Neural cell (in vitro differentiated cells): ENCODE data around the gene CSPG4. TPM values are rescaled to one million over a fixed set of nuclear protein-coding genes. Genes with fewer than 3 reads are reported as not detected.

Source experiments
- H2AFZ ChIP-seq: fragments of 200-600, 300-800 bp; sonication (generic), shearing (Covaris generic); 2 replicates; pipeline ENCODE4 v1.6.0; 2014; ENCODE audit warnings: low read depth, mild to moderate bottlenecking, antibody characterized with exemption, low read length, moderate library complexity
- H3F3A ChIP-seq: fragments of 200-600 bp; shearing (Covaris generic); 2 replicates; pipeline ENCODE4 v1.6.1; 2016; ENCODE audit warnings: mild to moderate bottlenecking, moderate library complexity, mixed read lengths, antibody characterized with exemption, low read length; ENCODE audit not compliant: insufficient read depth, poor library complexity, severe bottlenecking
- H3K27ac ChIP-seq: fragments of 200-600, 300-800 bp; sonication (generic), shearing (Covaris generic); 2 replicates; pipeline ENCODE4 v1.5.1; 2014; ENCODE audit warnings: mild to moderate bottlenecking, low read length, moderate library complexity
- H3K27me3 ChIP-seq: fragments of 300-800, 200-600 bp; sonication (generic), shearing (Covaris generic); 2 replicates; pipeline ENCODE4 v1.6.0; 2014; ENCODE audit warnings: mild to moderate bottlenecking, low read depth, low read length, moderate library complexity; ENCODE audit not compliant: insufficient read depth
- H3K36me3 ChIP-seq: fragments of 300-800, 200-600 bp; sonication (generic), shearing (Covaris generic); 2 replicates; pipeline ENCODE4 v1.5.1; 2014; ENCODE audit warnings: mild to moderate bottlenecking, antibody characterized with exemption, low read length, moderate library complexity; ENCODE audit not compliant: insufficient read depth
- H3K4me2 ChIP-seq: fragments of 300-800, 200-600 bp; sonication (generic), shearing (Covaris generic); 2 replicates; pipeline ENCODE4 v1.6.0; 2014; ENCODE audit warnings: mild to moderate bottlenecking, low read length
- H3K4me3 ChIP-seq: fragments of 300-800, 200-600 bp; sonication (generic), shearing (Covaris generic); 2 replicates; pipeline ENCODE4 v1.5.1; 2014; ENCODE audit warnings: mild to moderate bottlenecking, low read length, moderate library complexity
- H3K79me2 ChIP-seq: fragments of 200-600 bp; shearing (Covaris generic); replicated peaks from 2 replicates; pipeline ENCODE4 v1.6.0; 2014; ENCODE audit warnings: mild to moderate bottlenecking, low read length, moderate library complexity; ENCODE audit not compliant: insufficient read depth
- H3K9ac ChIP-seq: fragments of 300-800, 200-600 bp; sonication (generic), shearing (Covaris generic); 2 replicates; pipeline ENCODE4 v1.6.1; 2016; ENCODE audit warnings: mild to moderate bottlenecking, low read length, mixed read lengths
- H3K9me2 ChIP-seq: fragments of 200-600 bp; shearing (Covaris generic); 2 replicates; pipeline ENCODE4 v1.6.1; 2016; ENCODE audit warnings: mild to moderate bottlenecking, low read length, mixed read lengths; ENCODE audit not compliant: insufficient read depth
- H3K9me3 ChIP-seq: fragments of 200-600, 300-800 bp; sonication (generic), shearing (Covaris generic); 2 replicates; pipeline ENCODE4 v1.6.1; 2016; ENCODE audit warnings: mild to moderate bottlenecking, mixed run types, low read length, moderate library complexity, mixed read lengths
- H4K20me1 ChIP-seq: fragments of 200-600 bp; shearing (Covaris generic); 2 replicates; pipeline ENCODE4 v1.6.1; 2016; ENCODE audit warnings: mild to moderate bottlenecking, mixed run types; ENCODE audit not compliant: insufficient read depth
- EP300 ChIP-seq: fragments of 450-650 bp; conservative IDR thresholded peaks from 2 replicates; pipeline ENCODE4 v1.6.1; 2014; ENCODE audit warnings: antibody characterized with exemption, mild to moderate bottlenecking, moderate library complexity; ENCODE audit not compliant: poor library complexity, severe bottlenecking
- EZH2 ChIP-seq: fragments of 200-600, 300-800 bp; shearing (Covaris generic), sonication (generic); IDR thresholded peaks from 2 replicates; pipeline ENCODE4 v1.6.1; 2014; ENCODE audit warnings: antibody characterized with exemption, low read length, borderline replicate concordance, mild to moderate bottlenecking; ENCODE audit not compliant: insufficient read depth, poor library complexity, severe bottlenecking
- MXI1 ChIP-seq: fragments of 450-650 bp; conservative IDR thresholded peaks from 2 replicates; pipeline ENCODE4 v1.6.1; 2014; ENCODE audit warnings: antibody characterized with exemption, mild to moderate bottlenecking; ENCODE audit not compliant: poor library complexity, severe bottlenecking
- POLR2AphosphoS5 ChIP-seq: IDR thresholded peaks from 2 replicates; pipeline ENCODE4 v1.6.1; 2012
- RAD21 ChIP-seq: fragments of 450-650 bp; conservative IDR thresholded peaks from 2 replicates; pipeline ENCODE4 v1.6.1; 2014; ENCODE audit warnings: antibody characterized with exemption, mild to moderate bottlenecking, moderate library complexity
- SMC3 ChIP-seq: fragments of 450-650 bp; conservative IDR thresholded peaks from 2 replicates; pipeline ENCODE4 v1.6.1; 2014; ENCODE audit warnings: antibody characterized with exemption, mild to moderate bottlenecking, moderate library complexity; ENCODE audit not compliant: poor library complexity
- TAF1 ChIP-seq: IDR thresholded peaks from 2 replicates; pipeline ENCODE4 v1.6.1; 2012; ENCODE audit warnings: low read depth
- polyA plus RNA-seq: library from polyadenylated mRNA; depleted of rRNA; stranded (reverse); fragments of >200 nt; gene quantifications from 2 replicates; pipeline ENCODE4 v1.2.3, GENCODE V29; 2014
- TF ChIP-seq, protein P1 (sequence below): IDR thresholded peaks from 2 replicates; pipeline ENCODE4 v1.6.1; 2012; ENCODE audit warnings: borderline replicate concordance
- TF ChIP-seq, protein P2 (sequence below): fragments of 450-650 bp; IDR thresholded peaks from 2 replicates; pipeline ENCODE4 v1.5.1; 2014; ENCODE audit warnings: antibody characterized with exemption, mild to moderate bottlenecking, moderate library complexity; ENCODE audit not compliant: poor library complexity, severe bottlenecking

The CSPG4 gene
- polyA plus RNA-seq, 1 donor from 2014 or later, result not detected

GRCh38 chr15:75682181-75683135, 30.2 kb downstream of the CSPG4 start:
- Histone ChIP-seq H3K9ac (no peak overlapping the region), H3K27ac (no peak overlapping the region), H2AFZ (no peak overlapping the region), H3F3A (no peaks in the 10 kb centered on the region), H3K27me3 (no peaks in the 10 kb centered on the region), H3K36me3 (no peaks in the 10 kb centered on the region), H4K20me1 (no peaks in the 10 kb centered on the region), H3K4me3 (no peak overlapping the region), H3K9me3 (no peaks in the 10 kb centered on the region), H3K79me2 (no peaks in the 10 kb centered on the region), H3K4me2 (no peak overlapping the region), H3K9me2 (no peaks in the 10 kb centered on the region)
- TF ChIP-seq, protein P1, sequence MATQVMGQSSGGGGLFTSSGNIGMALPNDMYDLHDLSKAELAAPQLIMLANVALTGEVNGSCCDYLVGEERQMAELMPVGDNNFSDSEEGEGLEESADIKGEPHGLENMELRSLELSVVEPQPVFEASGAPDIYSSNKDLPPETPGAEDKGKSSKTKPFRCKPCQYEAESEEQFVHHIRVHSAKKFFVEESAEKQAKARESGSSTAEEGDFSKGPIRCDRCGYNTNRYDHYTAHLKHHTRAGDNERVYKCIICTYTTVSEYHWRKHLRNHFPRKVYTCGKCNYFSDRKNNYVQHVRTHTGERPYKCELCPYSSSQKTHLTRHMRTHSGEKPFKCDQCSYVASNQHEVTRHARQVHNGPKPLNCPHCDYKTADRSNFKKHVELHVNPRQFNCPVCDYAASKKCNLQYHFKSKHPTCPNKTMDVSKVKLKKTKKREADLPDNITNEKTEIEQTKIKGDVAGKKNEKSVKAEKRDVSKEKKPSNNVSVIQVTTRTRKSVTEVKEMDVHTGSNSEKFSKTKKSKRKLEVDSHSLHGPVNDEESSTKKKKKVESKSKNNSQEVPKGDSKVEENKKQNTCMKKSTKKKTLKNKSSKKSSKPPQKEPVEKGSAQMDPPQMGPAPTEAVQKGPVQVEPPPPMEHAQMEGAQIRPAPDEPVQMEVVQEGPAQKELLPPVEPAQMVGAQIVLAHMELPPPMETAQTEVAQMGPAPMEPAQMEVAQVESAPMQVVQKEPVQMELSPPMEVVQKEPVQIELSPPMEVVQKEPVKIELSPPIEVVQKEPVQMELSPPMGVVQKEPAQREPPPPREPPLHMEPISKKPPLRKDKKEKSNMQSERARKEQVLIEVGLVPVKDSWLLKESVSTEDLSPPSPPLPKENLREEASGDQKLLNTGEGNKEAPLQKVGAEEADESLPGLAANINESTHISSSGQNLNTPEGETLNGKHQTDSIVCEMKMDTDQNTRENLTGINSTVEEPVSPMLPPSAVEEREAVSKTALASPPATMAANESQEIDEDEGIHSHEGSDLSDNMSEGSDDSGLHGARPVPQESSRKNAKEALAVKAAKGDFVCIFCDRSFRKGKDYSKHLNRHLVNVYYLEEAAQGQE, result no peak
- TF ChIP-seq MXI1 (no peak), SMC3 (no peak), EP300 (no peak), RAD21 (no peak), POLR2AphosphoS5 (no peak), TAF1 (no peak), EZH2 (no peak)
- TF ChIP-seq, protein P2, sequence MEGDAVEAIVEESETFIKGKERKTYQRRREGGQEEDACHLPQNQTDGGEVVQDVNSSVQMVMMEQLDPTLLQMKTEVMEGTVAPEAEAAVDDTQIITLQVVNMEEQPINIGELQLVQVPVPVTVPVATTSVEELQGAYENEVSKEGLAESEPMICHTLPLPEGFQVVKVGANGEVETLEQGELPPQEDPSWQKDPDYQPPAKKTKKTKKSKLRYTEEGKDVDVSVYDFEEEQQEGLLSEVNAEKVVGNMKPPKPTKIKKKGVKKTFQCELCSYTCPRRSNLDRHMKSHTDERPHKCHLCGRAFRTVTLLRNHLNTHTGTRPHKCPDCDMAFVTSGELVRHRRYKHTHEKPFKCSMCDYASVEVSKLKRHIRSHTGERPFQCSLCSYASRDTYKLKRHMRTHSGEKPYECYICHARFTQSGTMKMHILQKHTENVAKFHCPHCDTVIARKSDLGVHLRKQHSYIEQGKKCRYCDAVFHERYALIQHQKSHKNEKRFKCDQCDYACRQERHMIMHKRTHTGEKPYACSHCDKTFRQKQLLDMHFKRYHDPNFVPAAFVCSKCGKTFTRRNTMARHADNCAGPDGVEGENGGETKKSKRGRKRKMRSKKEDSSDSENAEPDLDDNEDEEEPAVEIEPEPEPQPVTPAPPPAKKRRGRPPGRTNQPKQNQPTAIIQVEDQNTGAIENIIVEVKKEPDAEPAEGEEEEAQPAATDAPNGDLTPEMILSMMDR, result no peak

DNA sequence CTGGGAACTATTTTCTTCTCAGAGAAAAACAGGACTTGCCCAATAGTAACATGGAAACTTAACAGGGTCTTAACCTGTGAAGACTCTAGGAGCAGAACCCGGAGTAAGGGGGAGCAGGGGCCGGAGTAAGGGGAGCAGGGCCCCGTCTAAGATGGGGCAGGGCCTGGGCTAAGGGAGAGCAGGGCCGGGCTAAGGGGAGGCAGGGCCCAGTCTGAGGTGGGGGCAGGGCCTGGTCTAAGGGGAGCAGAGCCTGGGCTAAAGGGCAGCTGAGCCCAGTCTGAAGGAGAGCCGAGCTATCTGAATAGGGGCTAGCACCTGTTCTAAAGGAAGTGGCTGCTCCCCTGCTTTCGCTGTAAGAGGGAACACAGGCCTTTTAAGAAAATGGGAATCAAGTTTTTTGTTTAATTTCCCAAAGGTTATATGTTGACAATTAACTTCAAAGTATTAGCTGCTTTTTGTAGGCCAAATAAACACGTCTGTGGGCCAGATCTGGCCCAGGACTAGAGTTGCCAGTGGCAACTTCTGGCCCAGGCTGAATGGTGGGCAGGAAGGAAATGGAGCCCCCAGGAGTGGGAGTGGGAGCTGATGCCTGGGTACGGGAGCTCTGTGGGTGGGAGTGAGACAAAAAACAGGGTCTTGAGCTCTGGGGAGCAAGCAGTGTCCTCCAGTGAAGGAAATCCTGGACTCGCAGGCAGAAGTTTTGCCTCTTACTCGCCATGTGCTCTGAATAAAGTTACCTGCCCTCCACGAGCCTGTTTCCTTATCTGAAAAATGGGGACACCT, 32.5 kb downstream of the CSPG4 start:
- H3K9me2 ChIP-seq, result no peaks in the 10 kb centered on the region
- H3K79me2 ChIP-seq, result no peaks in the 10 kb centered on the region
- H2AFZ ChIP-seq, result no peak overlapping the region
- no peak overlapping the region for H3K4me2 ChIP-seq
- H3F3A ChIP-seq, result no peaks in the 10 kb centered on the region
- no peaks in the 10 kb centered on the region for H3K27me3 ChIP-seq
- no peak overlapping the region for H3K27ac ChIP-seq
- no peak overlapping the region for H3K4me3 ChIP-seq
- H3K36me3 ChIP-seq, result no peaks in the 10 kb centered on the region
- H4K20me1 ChIP-seq, result no peaks in the 10 kb centered on the region
- TF ChIP-seq TAF1 (no peak), EZH2 (no peak), SMC3 (no peak), EP300 (no peak), RAD21 (no peak), POLR2AphosphoS5 (no peak), MXI1 (no peak)
- TF ChIP-seq, protein P1, result no peak
- TF ChIP-seq, protein P2, result no peak
- H3K9ac ChIP-seq, result no peak overlapping the region
- no peaks in the 10 kb centered on the region for H3K9me3 ChIP-seq
